IMR-90 (cell line): ENCODE data around the gene DOCK6.

Experiments
- BHLHE40 ChIP-seq: fragments of 150-350 bp; IDR thresholded peaks from 2 replicates; pipeline ENCODE4 v1.6.1; 2016; ENCODE audit warnings: mild to moderate bottlenecking, low read depth, low read length
- CEBPB ChIP-seq: IDR thresholded peaks from 2 replicates; pipeline ENCODE4 v1.6.1; 2012; ENCODE audit warnings: low read depth, low read length, improper control_type of control experiment
- FOS ChIP-seq: fragments of 150-350 bp; IDR thresholded peaks from 2 replicates; pipeline ENCODE4 v1.6.1; 2016; ENCODE audit warnings: low read depth, low read length
- MAZ ChIP-seq: IDR thresholded peaks from 2 replicates; pipeline ENCODE4 v1.6.1; 2012; ENCODE audit warnings: low read depth, mild to moderate bottlenecking, low read length, improper control_type of control experiment, moderate library complexity, borderline replicate concordance
- NFE2L2 ChIP-seq: fragments of 150-350 bp; IDR thresholded peaks from 2 replicates; pipeline ENCODE4 v1.6.1; 2016; ENCODE audit warnings: low read depth, mild to moderate bottlenecking, low read length
- POLR2A ChIP-seq: IDR thresholded peaks from 2 replicates; pipeline ENCODE4 v1.6.1; 2012; ENCODE audit warnings: mild to moderate bottlenecking, low read depth, low read length
- RAD21 ChIP-seq: IDR thresholded peaks from 2 replicates; pipeline ENCODE4 v1.6.1; 2012; ENCODE audit warnings: low read length, improper control_type of control experiment
- RCOR1 ChIP-seq: IDR thresholded peaks from 2 replicates; pipeline ENCODE4 v1.6.1; 2012; ENCODE audit warnings: mild to moderate bottlenecking, low read length, improper control_type of control experiment; ENCODE audit not compliant: insufficient replicate concordance
- RFX5 ChIP-seq: IDR thresholded peaks from 2 replicates; pipeline ENCODE4 v1.8.0; 2012; ENCODE audit warnings: low read depth, mild to moderate bottlenecking, low read length, moderate library complexity
- SMC3 ChIP-seq: fragments of 150-350 bp; IDR thresholded peaks from 2 replicates; pipeline ENCODE4 v1.6.1; 2016; ENCODE audit warnings: low read depth, mild to moderate bottlenecking, antibody characterized with exemption, low read length, moderate library complexity
- TF ChIP-seq, protein P1 (sequence below): fragments of 150-350 bp; IDR thresholded peaks from 2 replicates; pipeline ENCODE4 v1.6.1; 2017; ENCODE audit warnings: mild to moderate bottlenecking, antibody characterized with exemption, low read length, low read depth
- TF ChIP-seq, protein P2 (sequence below): conservative IDR thresholded peaks from 2 replicates; pipeline ENCODE4 v1.5.1; 2012; ENCODE audit warnings: mild to moderate bottlenecking, low read depth, low read length, improper control_type of control experiment
- TF ChIP-seq, protein P3 (sequence below): fragments of 150-350 bp; IDR thresholded peaks from 2 replicates; pipeline ENCODE4 v1.6.1; 2016; ENCODE audit warnings: low read depth, mild to moderate bottlenecking, low read length, moderate library complexity, borderline replicate concordance

DNA sequence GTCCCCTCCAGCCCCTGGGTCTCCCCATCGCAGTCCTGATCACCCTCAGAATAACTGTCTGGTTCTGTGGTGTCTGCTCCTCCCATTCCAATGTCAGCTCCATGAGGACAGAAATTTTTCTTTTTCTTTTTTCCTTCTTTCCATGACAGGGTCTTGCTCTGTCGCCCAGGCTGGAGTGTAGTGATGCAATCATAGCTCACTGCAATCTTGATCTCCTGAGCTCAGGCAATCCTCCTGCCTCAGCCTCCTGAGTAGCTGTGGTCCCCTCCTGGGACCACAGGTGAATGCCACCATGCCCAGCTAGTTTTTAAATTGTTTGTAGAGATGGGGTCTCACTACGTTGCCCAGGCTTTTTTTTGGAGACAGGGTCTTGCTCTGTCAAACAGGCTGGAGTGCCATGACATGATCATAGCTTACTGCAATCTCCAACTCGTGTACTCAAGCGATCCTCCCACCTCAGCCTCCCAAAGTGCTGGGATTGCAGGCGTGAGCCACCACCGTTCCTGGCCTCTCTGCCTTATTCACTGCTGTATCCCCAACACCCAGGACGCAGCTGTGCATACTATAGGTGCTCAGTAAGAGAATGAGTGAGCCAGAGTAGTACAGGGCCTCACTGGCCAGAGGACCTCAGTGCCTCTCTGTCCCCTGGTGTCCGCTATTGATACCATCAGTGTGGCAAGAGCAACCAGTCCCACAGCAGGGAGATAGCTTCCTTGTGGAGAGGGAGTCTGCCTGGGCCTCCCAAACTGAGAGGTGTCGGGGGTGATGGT, 5.2 kb upstream of the DOCK6 start:
- TF ChIP-seq NFE2L2 (no peak), RAD21 (no peak), POLR2A (no peak), SMC3 (no peak), CEBPB (peak; percentile 45; the same call in 1 of the 2 replicates), RFX5 (no peak), FOS (no peak), MAZ (no peak), RCOR1 (no peak), BHLHE40 (no peak)
- TF ChIP-seq, protein P1, sequence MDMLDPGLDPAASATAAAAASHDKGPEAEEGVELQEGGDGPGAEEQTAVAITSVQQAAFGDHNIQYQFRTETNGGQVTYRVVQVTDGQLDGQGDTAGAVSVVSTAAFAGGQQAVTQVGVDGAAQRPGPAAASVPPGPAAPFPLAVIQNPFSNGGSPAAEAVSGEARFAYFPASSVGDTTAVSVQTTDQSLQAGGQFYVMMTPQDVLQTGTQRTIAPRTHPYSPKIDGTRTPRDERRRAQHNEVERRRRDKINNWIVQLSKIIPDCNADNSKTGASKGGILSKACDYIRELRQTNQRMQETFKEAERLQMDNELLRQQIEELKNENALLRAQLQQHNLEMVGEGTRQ = no peak
- TF ChIP-seq, protein P2, sequence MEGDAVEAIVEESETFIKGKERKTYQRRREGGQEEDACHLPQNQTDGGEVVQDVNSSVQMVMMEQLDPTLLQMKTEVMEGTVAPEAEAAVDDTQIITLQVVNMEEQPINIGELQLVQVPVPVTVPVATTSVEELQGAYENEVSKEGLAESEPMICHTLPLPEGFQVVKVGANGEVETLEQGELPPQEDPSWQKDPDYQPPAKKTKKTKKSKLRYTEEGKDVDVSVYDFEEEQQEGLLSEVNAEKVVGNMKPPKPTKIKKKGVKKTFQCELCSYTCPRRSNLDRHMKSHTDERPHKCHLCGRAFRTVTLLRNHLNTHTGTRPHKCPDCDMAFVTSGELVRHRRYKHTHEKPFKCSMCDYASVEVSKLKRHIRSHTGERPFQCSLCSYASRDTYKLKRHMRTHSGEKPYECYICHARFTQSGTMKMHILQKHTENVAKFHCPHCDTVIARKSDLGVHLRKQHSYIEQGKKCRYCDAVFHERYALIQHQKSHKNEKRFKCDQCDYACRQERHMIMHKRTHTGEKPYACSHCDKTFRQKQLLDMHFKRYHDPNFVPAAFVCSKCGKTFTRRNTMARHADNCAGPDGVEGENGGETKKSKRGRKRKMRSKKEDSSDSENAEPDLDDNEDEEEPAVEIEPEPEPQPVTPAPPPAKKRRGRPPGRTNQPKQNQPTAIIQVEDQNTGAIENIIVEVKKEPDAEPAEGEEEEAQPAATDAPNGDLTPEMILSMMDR = no peak
- TF ChIP-seq, protein P3, sequence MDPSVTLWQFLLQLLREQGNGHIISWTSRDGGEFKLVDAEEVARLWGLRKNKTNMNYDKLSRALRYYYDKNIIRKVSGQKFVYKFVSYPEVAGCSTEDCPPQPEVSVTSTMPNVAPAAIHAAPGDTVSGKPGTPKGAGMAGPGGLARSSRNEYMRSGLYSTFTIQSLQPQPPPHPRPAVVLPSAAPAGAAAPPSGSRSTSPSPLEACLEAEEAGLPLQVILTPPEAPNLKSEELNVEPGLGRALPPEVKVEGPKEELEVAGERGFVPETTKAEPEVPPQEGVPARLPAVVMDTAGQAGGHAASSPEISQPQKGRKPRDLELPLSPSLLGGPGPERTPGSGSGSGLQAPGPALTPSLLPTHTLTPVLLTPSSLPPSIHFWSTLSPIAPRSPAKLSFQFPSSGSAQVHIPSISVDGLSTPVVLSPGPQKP = no peak
